Activated CD8-positive, alpha-beta memory T cell treated with anti-CD3 and anti-CD28 coated beads for 36 hours (primary cell): ENCODE data around the gene INSIG2. TPM values are rescaled to one million over a fixed set of nuclear protein-coding genes. Genes with fewer than 3 reads are reported as not detected.

Source experiments
- CTCF ChIA-PET: fragments of 350-600 bp; sonication (Branson Sonifier 250); formaldehyde crosslinking; loops from one replicate; lab custom pipeline; 2021; ENCODE audit warnings: antibody characterized with exemption; lab: Charles Lee
- POLR2A ChIA-PET: fragments of 350-600 bp; sonication (Branson Sonifier 250); formaldehyde crosslinking; loops from one replicate; lab custom pipeline; 2021; ENCODE audit warnings: antibody characterized with exemption; lab: Charles Lee
- total RNA-seq, 2 experiments: library from RNA; stranded (reverse); gene quantifications; one replicate each; pipeline ENCODE4 v1.2.3, GENCODE V29; 2021

Gene INSIG2
- total RNA-seq, 2 experiments from 2014 or later = 30.1 to 30.8 TPM

DNA sequence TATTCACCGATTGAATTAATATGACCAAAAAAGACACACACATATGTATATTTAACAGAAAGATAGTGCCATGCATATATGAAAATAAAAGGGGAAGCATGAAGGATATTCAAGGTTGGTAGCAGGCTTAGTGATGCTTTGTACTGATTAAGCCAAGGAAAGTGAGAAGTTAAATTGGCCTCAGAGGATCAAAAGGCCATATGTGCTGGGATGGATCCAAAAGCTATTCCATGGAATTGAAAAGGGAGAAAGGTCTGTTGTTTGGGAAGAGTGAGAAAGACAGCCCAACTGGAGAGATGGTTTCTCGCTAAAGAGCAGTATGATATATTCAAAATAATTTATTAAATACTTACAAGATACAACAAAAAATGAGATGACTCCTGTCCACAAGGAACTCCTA, 65.9 kb downstream of the INSIG2 start:
- ChIA-PET POLR2A (no interaction called here), CTCF (no interaction called here)

Other genes starting within 250 kb of the INSIG2 start
- 10 to 100 TPM; 31.7 to 36.5 TPM for gene CCDC93, start 74.4 kb upstream of the INSIG2 start, total RNA-seq